NCI-H226 (cell line): ENCODE results near the gene HSFY2.
"Not testable (repeated sequence)": the region's sequence is repeated elsewhere in the genome, so short reads cannot be mapped to it uniquely, and the experiment has no call there.

ENCODE experiments used
- DNase-seq: peaks from one replicate; pipeline ENCODE4 v3.0.0-alpha.2; 2015

Gene HSFY2

DNA sequence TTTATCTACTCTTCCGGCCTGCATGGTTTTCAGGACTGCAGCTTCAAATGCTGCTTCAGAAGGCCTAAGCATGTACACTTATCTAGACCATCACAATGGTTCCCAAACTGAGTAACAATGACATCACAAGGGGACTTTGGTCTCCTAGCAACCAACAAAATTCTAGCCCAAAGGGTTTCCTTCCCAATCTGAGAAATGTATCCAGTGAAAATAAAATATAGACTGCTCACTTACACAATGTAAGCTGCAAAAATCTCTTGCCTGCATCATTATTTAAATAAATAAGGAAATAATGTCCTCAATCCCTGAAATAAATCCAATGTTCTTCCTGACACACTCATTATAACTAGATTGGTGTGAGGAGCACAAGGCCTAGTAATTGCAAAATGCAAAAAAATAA is at the start of gene HSFY2:
TSS of gene HSFY2 (minus strand) at position 101 of the 400 bp plus-strand sequence. CDS start 117 bp downstream, outside the sequence.
- not testable (repeated sequence) for DNase-seq

DNA sequence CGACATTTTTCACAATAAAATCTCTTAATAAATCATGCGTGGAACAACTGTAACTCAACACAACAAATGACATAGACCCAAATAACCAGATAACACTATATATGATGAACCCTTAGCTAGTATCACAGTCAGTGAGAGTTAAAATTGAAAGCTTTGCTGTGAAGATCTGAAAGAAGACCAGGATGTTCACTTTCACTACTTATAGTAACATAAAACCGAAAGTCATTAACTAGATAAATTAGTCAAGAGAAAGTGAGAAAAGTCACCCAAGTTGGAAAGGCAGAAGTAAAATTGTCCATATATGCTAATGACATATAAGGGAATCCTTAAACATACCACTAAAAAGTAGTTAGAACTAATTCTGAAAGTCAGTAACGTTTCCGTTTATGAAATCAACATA is 42.2 kb upstream of the HSFY2 start:
- not testable (repeated sequence) for DNase-seq

- not testable (repeated sequence) for DNase-seq
These were observed 15.3 kb upstream of the HSFY2 start for GRCh38 chrY:18788757-18789406.

GRCh38 chrY:18754077-18754476 is 19.5 kb downstream of the HSFY2 start:
- DNase-seq = not testable (repeated sequence)

GRCh38 chrY:18753133-18753815 is 20.3 kb downstream of the HSFY2 start:
- DNase-seq = not testable (repeated sequence)

DNA sequence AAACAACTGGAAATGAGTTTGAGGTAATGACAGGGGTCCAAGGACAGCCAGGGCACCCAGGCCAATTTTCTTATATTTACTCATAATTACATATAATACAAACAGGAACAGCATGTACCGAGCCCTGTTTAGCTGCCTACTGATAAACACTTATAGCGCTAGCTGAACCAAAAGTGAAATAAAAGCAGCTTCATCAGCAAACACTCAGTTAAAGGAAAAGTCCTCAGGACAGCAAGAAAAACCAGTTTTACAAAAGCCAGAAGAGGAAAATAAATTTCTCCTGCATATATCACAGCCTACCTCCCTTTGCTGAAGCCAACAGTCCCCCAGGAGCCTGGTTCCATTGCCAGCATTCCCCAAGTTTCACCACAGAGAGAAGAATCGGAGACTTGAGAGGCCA is 49.8 kb downstream of the HSFY2 start:
- not testable (repeated sequence) for DNase-seq
